SIG-M5 (cell line): ENCODE results near the gene RAI1.

Source experiments
- DNase-seq: peaks from one replicate; lab custom pipeline; 2025; lab: John Stamatoyannopoulos, UW

RAI1 gene

DNA sequence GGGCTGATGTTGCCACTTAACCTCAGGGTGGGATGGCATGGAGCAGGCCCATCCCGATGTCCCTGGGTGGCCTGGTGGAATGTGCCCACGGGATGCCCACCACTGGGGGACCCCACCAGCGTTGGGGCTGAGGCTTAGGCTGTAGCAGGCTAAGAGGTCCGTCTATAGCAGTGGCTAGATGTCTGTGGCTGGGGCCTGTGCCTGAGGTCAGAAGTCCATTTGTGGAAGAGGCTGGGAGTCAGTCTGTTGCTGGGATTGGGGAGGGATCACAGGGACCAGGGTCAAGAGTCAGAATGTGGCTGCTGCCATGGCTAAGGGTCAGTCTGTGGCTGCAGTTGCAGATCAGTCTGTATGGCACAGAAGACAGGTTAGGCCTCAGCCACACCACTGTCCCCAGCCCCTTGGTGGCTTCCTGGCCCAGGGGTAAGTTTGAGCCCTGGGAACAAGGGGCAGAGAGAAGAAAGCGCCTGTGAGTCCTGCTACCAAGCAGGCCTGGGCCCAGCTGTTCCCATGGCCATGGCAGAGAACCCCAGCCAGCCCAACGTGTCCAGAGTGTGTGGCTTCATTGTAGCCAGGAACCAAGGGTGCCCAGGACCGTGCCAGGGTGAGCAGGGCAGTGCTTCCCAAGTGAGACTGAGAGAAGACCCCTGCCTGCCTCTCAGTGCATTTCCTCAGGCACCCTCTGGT, 35.7 kb downstream of the RAI1 start:
- DNase-seq = no peak

DNA sequence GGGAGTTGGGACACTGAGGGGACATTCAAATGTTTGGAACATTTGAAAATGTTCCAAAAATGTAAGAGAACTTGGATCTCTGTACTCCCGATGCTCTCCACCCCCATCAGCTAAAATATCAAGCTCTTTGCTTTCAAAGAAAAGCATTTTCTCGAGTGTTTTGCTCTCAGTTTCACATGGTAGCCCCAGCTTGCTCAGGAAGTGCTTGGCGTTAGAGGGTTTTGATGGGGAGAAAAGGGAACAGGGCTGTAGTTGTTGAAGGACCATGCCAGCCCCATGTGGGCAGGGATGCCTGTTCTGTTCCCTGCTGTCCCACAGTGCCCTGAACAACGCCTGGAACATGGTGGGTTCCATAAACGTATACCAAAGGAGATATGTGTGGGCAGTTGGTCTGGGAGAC, 37.0 kb downstream of the RAI1 start:
- no peak for DNase-seq

DNA sequence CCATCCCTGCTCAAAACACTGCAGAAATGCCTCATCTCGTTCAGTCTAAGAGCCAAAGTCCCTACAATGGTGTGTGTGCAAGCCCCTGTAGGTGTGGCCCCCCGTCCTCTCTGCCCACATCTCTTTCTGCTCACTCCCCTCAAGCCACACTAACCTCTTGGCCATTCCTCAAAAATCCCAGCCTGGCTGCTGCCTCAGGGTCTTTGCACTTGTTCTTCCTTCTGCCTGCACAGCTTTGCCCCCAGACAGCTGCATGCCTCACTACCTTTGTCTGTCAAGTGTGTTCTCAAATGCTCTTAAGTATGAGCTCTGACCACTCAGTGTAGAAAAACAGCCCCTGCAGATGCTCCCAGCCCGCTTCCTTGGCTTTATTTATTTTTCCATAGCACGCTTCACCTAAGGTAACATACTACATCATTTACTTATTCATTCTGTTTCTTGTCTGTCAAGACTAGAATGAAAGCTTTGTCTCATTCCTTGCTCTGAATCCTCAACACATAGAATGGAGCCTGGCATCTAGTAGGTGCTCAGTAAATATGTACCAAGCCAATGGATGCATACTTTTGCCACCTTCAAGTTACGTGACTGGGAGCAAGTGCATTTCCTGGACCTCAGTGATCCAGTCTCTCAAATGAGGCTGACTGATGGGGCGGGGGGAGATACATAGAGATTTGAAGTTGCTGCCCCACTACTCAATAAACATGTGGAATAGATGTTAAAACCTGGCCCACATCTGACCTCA, 38.1 kb downstream of the RAI1 start:
- DNase-seq = no peak

DNA sequence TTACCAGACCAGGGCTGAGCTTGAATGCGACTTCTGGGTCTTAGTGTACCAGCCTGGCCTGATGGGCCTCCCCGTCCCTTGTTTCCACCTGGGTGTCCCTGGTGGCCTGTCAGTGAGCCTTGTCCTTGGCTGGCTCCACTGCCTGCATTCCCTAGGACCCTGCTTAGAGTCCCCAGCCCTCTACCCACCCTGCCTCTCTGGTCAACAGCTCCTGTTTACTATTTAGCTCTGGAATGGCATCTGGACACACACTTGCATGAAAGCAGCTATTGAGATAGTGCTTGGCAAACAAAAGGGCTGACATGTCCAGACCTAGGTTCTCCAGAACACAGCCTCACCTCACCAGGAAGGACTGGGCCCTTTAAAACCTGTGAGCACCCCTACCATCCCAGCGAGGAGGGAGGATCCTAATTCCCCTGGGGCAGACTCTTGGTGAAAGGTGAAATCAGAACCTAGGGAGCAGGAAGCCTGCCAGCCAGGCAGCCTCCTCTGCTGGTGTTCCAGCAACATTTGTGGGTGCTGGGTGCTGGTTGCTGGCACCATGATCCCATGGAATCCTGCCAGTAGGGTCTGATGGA, 38.8 kb downstream of the RAI1 start:
- no peak for DNase-seq

DNA sequence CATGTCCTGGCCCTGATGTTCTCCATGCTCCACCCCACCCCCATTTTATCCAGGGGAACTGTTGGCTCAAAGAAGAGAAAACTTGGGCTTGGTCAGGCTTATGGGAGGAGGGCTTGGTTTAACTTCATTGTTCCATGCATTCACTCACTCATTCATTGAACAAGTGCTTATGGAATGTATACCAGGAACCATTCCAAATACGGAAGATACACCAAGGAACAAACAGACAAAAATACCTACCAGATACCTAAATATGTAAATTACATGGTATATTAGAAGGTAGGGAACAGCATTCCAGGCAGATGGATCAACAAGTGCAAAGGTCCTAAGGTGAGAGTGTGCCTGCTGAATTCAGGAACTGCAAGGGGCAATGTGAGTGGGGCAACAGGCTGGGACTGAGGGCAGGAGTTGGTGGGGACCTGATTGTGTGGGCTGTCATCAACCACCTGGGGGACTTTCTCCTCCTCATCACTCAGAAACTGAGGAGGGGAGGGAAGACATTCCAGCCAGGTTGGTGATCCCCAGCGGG, 39.9 kb downstream of the RAI1 start:
- no peak for DNase-seq

DNA sequence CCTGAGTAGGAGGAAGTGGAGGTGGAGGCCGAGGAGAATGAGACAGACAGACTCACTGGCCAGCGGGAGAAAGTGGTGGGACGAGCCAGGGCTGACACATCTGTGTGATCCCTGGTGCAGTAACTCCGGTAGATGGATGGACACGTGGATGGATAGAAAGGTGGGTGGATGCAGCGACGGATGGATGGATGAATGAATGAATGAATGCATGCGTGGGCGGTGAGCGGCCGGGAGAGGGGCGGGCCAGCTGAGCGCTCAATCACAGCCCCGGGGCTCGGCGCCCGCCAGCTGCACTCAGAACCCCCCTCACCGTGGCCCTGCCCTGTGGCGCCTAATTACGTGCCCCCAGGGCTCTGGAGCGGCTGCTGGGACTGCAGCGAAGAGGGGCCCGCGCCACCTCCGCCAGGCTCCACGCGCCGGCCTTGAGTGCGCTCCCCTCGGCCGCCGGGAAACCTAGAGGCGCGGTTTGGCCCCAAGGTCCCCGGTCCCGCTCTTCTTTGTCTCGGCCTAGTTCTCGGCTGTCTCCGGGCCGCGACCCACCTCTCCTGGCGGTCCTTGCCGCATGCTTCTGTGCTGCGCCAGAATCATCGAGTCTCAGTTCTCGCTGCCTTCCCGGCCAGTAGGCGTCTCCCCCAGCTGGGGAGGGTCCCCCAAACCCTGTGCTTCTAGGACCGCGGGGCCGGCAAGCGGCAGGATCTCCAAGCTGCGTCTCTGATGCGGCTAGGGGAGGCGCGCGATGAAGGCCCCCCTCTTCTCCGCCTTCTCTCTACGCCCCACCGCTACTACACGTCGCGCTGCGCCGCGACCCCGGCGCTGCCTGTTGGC, 41.0 kb downstream of the RAI1 start:
- DNase-seq = no peak

DNA sequence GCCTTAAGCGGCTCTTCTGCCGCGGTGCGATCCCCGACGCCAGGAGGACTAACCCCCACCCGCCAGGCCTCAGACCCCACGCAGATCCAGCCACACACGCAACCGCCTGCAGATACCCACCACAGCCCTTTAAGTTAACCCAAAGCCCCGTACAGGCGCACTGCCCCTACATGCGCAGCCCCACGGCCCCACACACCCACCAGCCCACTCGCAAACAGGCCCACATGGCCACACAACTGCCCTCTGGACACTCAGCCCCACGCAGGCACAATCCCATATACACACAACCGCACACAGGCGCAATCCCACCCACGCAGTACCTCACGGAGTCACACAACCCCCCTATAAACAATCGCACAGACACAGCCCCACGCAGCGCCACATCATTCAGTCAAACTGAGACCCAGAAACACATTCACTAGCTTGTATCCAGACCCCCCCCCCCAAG, 41.7 kb downstream of the RAI1 start:
- no peak for DNase-seq

DNA sequence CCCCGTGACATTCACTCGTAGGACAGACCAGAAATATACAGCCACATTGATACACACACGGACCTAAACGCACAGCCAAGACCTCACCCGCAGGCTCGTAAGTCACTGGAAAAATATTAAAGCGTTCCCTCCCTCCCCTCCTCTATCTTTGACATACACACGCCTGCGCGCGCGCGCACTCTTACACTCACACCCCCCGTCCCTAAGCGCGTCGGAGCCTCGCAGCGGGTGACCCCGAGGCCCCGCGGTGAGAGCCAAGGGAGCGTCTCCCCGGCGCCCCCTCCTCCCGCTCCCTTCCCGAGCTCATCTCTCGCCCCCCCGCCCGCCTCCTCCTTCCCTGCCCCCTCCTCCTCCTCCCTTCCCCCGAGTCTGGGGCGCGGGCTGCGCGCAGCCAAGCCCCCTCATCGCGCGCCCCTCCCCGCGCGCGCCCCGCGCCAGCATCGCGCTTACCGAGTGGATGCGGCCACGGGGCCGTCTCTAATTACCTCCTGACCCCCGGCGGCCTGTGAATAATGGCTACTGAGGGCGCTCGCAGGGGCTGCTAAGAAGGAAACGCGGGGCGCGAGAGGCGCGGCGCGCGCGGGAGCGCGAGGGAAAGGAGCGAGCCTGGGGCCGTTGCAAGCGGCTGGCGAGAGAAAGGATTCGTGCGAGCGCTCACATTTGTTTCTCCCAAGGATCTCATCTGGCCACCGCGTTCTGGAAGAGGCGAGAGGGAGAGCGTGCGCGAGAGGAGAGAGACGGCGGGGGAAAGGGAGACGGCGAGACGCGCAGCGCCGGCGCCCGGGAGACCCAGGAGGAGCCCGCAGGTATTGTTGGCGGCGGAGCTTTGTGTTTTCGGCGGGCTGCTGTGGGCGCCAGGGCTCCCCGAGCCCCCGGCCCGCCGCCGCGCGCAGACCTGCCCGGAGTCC, 42.4 kb downstream of the RAI1 start:
- no peak for DNase-seq

DNA sequence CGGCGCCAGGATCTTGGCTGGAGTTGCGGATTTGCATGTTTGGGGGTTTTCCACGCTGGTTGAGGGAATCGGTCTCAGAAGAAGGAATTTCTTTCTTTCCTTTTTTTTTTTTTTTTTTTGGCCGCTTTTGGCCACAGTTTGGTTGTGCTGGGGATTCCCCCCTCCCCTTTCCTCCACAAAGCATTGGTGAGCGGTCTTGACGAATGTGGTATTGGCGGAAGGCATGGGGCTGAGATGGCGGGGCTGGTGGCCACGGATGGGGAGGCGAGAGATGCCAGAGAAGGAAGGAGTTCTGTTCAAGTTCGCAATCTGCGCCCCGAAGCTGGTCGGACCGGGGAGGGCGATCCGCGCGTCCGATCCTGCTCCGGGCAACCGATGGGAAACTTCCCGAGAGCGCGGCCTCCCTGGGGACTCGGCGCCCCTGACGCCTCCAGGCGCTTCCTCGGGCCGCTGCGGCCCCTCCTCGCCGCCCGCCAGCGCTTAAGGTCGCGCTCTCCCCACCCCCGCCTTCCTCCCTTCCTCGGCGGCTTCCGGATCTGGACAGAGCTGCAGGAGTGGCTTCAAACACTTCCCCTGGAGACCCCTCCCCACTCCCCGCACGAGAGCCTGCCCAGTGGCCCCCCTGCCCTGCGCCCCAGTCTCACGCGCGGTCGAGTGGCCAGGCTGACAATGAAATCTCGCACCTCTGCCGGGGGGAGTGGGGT, 43.2 kb downstream of the RAI1 start:
- DNase-seq = no peak

DNA sequence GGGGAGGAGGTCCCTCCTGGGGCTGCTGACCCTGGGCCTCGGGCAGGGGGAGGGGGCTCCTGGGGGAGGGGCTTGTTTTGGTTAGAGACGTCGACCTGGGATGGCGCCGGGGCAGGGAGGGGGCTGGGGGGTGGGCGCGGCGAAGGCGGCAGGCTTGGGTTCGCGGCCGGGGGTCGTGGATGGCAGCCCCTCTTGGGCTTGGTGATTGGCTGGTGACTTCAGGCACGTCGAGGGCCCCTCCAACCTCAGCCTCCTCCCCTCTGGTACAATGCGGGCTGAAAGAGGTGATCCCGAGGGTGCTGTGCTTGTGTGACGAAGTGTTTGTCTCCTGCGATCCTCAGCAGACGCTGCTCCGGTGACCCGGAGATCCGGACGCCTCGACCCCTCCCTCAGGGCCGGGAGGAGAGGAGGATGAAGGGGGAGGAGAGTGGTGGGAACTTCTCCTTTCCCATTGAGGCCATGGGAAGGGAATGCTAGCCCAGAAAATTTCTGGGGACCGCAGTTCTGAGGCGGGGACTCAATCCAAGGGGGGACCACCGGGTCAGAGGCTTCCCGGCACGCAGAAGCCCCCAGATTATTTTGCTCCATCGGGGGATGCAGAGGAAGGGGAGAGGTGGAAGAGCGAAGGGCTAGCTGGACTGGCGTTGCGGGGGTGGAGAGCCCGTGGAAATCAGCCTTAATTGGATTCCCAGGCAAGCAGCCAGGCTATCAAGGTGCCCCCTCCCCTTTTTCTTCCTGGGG, 43.9 kb downstream of the RAI1 start:
- no peak for DNase-seq

DNA sequence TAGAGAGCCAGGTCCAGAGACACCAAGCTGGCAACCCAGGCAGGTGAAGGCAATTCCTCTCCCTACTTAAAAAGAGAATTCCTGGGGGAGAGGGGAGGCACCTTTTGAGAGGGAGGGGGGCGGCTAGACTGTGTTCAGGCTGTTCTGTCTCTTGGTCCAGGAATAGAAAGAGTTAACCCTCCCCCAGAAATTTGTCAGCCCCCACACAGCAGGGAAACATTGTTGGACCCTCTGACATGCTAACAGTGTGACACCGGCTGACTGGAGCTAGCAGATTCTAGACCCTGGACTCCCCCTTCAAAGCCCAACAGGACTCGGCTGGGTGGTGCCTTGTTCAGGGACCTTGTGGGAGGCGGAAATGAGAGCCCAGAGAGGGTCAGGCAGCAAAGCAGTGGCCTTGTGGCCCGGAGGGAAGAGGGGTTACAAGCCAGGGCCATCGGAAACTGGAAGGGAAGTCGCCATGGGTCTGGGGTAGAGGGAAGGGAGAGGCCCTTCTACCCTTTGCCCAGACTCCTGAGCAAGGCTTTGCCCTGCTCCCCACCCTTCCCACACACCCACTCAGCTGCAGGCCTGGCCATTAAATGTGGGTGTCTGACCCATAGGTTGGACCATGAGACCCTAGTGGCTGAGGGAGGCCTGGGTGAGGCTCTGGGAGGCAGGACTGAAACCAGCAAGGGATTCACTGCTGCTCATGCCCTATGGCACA, 44.6 kb downstream of the RAI1 start:
- no peak for DNase-seq

DNA sequence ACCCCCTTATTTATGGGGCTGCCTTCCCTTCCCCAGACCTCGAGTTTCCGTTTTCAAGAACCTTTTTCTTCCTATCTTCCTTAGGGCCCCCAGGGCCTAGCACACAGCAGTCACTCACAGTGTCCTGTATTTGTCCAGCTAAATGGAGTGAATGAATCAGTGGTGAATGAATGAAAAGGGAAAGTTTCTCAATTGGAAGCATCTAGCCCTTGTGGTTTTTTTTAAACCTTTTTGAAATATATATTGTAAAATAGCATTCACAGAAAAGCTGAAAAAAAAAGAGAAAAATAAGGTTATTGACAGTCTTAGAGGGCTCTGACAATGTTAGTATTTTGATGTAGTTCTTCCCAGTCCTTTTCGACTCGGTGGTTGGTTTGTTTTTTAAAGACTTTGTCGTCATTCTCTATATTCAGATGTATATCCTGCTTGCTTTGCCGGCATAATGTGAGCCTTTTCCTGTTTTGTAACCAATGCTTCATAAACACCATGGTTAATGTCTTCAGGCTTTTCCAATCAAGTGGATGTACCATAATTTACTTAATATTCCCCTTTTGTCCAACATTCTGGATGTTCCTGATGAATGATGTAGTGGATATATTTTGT, 45.3 kb downstream of the RAI1 start:
- no peak for DNase-seq

DNA sequence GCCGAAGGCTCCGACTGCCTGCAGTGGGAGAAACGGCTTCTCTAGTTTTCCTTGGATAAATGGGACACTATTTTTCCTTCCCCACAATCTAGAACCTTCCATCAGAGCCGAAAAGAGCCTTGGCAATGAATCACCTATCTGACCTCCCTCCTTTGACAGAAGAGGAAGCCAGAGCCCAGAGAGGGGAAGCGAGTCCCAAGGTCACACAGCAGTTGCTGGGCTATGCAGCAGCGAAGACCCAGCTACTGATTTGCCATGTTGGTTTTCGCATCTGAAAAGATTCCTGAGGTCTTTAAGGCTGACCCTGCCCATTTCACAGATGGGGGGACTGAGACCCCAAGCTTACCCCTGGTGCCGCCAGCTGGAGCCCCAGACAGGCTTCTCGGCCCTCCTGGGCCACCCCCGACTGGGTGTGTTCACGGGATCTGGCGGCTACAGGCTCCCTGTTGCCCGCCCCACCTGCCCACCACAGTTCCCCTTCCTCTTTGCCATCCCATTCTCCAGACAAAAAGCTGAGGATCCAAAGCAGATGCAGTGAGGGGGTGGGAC, 45.9 kb downstream of the RAI1 start:
- DNase-seq = no peak

DNA sequence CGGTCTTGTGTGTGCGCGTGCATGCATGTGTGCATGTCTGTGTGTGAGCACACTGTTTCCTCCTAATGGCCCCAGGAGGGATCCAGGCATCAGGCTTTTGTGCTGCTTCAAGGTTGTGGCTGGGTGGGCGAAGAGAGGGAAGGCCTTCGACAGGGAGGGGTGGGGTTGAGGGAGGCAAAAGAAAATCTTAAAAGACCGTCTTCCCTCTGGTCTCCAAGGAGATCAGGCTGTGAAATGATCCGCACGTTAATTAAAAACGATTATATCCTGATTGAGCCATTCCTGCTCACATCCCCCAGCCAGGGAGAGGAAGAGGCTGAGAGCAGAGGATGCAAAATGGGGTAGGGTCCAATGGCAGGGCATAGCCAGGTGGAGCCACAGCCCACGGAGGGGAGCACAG, 46.9 kb downstream of the RAI1 start:
- DNase-seq = no peak

DNA sequence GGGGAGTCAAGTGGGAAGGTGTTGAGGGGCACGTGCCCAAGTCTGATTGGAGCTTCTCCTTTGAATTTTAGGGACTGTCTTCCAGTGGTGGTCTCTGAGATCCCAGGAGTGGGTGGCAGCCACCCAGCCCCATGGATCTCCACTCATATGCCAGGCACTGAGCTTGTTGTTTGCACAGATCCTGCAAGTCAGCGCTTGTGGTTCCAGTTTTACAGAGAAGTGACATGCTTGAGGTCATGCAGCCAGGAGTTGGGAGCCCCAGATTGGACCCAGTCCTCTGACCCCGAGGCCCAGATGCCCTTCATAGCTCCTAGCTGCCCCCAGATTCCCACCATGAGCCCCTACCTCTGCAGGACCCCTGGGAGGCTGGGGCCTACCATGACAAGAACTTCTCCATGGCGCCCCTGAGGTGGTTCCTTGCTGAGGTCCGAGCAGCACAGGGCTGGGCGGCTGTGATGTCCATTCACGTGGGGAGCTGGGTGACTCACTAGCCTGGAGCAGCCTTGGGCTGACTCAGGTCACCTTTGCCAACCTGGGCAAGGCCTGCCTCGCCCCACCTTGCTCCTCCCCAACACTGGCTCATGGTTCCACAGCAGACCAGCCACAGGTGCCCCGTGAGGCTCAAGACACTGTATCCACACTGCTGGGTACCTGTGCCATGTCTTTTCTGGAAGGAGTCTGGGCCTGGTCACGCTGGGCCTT, 47.4 kb downstream of the RAI1 start:
- no peak for DNase-seq

DNA sequence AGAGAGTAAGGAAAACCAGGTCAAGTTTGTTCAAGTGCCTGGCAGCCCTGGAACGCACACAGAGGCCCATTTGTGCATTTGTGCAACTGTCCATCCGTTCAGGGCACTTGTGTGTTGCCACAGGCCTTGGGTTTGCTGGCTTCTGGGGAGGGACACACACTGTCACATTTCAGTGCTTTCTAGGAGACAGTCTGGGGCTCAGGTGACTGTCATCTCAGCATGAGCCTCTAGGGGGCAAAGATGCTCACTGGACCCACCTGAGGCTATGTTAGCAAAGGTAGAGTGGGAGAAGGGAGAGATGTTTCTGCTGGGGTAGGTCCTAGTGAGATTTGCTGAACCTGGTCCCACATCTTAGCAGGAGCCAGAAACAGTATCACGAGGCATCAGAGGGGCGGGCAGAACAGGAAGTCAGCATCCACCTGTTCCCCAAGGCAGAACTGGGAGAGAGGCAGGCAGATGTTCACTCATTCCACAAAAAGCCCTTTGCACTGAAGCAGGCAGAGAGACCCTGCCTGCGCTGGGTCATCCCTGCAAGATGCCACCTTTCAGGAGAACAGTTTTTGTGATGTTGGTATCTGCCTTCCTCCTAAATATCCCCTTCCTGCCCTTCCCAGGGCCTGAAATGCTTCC, 48.5 kb downstream of the RAI1 start:
- DNase-seq = no peak

DNA sequence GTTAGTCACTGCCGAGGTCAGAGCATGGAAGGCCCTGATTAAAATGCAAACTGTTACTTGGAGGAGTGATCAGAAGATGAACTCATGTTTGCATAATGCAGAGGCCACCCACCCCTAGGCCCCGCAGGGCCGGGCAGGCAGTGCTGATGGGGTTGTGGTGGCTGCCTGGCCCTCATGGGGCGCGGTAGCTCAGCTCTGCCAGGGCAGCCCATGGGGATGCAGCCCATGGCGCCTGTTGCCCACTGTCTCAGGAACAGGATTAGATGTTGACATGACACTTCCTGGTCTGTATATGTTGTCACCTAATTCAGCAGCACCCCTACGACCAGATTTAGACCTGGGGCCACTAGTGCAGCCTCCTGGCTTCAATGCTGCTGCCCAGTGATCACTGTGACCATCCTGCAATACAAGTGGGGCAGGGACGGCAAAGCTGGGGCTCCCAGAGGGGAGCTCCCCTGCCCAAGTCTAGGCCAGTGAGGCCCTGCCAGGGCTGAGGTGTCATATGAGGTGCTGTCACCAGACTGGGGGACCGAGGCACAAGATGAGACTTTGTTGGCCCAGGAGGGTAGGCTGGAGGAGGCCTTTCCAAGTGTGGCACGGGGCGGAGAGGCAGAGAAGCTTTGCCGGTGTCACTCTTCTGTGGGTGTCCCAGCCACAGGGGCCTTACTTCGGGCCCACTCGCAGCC, 49.1 kb downstream of the RAI1 start:
- no peak for DNase-seq
